PC-3 (cell line): Measurements from ENCODE around the gene ACO1.

ENCODE experiments used
- CTCF ChIP-seq: fragments of 300-600 bp; sonication (generic); conservative IDR thresholded peaks from 2 replicates; pipeline ENCODE4 v1.5.1; 2017; ENCODE audit warnings: antibody characterized with exemption, low read depth, mild to moderate bottlenecking, low read length
- EZH2phosphoT487 ChIP-seq: fragments of 300-600 bp; sonication (generic); IDR thresholded peaks from 2 replicates; pipeline ENCODE4 v1.6.1; 2018; ENCODE audit warnings: mild to moderate bottlenecking, antibody characterized with exemption, low read length, borderline replicate concordance

- TF ChIP-seq CTCF: no peak
- TF ChIP-seq EZH2phosphoT487: no peak
Measured at GRCh38 chr9:32490601-32491000, 106.2 kb downstream of the ACO1 start.
